IPS-18c (cell line): ENCODE results near the gene FASTKD3.
A peak's percentile ranks its signal among the peaks of the same experiment; 100 is the strongest.

ENCODE experiments used
- H3K4me3 ChIP-seq: 2 replicates; pipeline ENCODE4 v1.7.0; 2013; ENCODE audit warnings: low read depth, mild to moderate bottlenecking, low read length, moderate library complexity; ENCODE audit not compliant: insufficient read depth
- H3K9me3 ChIP-seq: one replicate; pipeline ENCODE4 v1.6.1; 2013; ENCODE audit warnings: mild to moderate bottlenecking, low read length, moderate library complexity; ENCODE audit not compliant: control insufficient read depth, insufficient read depth

The FASTKD3 gene

DNA sequence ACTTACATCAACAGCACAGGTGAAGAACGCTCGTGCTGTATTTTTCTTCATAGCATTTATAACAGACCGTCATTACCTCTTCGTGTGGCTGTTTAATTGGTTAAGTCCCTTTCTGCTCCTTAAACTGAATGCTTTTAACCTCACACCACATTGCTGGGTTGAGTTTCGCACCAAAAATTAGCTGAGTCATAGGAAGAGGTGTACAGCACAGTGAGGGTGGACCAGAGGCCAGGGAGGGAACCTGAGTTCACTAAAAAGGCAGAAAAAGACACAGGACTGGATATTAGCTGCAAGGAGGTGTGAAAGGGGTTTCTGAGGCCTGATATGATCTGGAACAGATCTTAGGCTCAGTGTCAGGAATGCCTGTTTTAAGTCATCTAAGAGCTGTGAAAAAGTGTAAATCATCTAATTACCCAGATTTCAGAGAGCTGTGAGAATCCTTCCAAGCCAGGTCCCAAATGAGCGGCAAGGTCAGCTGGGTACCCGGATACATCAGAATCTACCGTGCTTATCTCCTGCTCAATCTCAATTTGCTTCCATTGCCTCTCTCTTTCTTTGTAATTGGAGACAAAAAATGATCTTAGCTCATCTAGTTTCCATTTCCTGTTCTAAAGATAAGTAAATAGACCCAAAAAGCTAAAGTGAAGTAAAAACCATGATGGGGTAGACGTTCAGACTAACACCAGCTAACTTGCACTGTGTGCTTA lies 10.8 kb downstream of the FASTKD3 start:
- H3K4me3 ChIP-seq: no peak overlapping the region
- H3K9me3 ChIP-seq: no peaks in the 10 kb centered on the region

DNA sequence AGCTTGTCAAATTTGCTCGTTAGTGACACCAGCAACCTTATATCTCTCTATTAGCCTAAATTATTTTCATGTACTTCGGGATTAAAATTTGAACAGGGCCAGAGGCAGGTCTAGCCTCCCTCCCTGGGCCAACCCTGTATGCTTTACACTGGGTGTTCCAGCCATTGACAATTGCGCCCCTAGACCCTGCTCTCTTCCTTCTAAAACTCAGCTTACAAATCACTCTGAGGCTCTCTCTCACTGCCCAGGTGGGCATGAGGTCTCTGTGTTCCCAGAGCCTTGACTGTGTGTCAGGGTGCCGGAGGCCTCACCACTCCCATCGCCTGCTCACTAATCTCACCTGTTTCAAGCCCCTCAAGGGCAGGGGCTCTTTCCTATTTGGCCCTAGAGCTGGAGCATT lies 11.5 kb downstream of the FASTKD3 start:
- Histone ChIP-seq H3K9me3 (no peaks in the 10 kb centered on the region), H3K4me3 (no peak overlapping the region)

DNA sequence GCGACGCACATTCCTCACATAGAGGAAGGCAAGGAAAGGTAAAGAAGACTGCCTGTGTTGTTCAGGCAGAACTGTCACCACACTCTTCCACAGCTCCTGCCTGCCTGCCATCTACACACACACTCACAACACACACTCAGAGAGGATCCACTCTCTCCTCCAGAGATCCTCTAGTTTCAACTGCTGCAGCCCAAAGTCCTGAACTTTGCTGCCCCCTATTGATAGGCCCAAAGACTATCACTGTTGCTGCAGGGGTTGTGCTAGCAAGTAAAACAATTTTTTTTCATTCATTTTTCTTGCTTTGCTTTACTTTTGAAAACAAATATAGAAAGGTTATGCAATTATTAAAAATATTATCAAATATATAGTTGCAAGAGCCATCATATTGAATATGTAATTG lies 12.0 kb downstream of the FASTKD3 start:
- Histone ChIP-seq H3K9me3 (no peaks in the 10 kb centered on the region), H3K4me3 (no peak overlapping the region)

DNA sequence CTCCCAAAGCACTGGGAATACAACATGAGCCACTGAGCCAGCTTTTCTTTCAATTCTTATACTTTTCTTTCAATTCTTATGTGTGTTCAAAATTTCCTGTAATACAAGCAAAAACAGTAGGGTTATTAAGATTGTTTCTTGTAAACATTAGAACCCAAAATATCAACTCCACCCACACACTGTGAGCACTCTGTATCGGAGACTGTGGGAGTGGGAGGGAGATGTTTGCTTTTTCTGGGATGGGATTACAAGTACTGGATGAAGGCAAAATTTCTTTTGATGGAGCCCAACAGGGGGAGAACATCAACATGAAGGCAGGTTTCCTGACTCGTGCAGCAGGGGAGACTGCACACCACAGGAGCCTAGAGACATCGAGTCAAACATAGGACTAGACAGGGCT lies 13.2 kb downstream of the FASTKD3 start:
- no peaks in the 10 kb centered on the region for H3K9me3 ChIP-seq

DNA sequence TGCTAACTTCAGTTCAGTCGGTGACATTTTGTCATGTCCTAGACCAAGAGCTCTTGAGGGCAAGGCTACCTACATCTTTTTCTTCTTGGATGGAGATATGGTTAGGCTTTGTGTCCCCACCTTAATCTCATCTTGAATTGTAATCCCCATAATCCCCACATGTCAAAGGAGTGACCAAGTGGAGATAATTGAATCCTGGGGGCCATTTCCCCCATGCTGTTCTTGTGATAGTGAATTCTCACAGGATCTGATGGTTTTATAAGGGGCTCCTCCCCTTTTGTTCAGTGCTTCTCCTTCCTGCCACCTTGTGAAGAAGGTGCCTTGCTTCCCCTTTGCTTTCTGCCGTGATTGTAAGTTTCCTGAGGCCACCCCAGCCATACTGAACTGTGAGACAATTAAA lies 15.8 kb downstream of the FASTKD3 start:
- H3K9me3 ChIP-seq: no peaks in the 10 kb centered on the region
- H3K4me3 ChIP-seq: no peak overlapping the region

More for the DNA sequence above, 13.2 kb downstream of the FASTKD3 start:
- H3K4me3 ChIP-seq: no peak overlapping the region

DNA sequence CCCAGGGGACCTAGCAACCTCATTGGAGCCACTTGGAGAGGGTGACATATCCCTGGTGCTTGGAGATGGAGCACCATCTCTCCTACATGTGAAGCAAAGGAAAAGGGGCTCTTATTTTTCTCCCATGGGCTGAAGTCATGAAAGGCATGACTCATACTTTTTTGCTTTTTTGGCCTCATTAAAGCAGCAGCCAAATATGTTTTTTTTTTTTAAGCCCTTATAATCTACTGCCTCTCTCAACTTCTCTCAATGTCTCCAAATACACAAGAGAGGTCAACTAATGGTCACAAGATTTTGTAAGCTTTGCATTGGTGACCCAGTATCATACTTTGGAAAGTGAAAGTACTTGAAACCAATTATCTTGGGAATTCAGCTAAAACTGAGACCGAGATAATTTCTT lies 16.3 kb downstream of the FASTKD3 start:
- H3K9me3 ChIP-seq: no peaks in the 10 kb centered on the region
- no peak overlapping the region for H3K4me3 ChIP-seq

DNA sequence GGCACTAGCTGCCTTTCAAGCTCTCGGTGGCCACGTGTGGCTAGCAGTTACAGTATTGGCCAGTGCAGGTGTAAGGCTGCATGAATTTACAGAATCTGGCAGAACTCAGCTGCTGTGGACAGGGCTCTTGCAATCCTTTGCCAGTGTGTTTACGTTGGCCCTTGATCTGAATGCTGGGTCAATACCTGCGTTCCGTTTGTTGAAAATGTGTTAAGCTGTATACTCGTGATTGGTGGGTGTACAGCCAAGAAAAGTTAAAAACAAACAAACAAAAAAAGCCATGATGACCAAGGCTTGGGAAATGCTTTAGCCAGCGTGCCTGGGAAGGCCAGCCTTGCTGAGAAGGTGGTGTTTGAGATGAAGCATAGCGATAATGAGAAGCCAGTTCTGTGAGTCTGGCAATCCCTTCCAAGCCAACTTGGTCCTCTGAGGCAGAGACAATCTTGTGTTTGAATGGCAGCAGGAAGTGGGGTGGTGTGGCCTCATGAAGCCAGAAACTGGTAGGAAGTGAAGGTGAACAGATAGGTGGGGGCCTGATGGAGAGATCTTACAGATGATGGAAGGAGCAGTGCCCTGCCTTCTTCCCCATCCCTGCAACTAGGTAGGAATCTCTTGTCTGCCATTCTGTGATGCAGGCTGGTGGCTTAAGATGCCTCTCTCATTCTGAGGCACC lies 17.1 kb downstream of the FASTKD3 start:
- peak overlapping the region; percentile 68; the same call in 1 of the 2 replicates for H3K4me3 ChIP-seq

DNA sequence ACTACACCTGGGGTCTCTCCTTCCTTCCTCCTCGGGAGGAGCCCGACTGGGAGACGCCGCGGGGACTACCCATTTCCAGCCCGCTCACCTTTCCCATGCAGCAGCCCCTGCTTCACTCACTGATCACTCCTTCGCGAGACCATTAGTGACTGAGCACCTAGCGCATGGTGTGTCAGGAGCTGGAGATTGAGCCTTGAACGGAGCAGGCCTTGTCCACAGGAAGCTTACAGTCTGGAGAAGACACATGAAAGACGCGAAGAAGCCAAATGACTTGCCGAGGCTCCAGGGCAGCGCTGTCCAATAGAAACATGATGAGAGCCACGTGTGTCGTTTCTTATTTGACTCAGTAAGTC lies 17.6 kb downstream of the FASTKD3 start:
- Histone ChIP-seq H3K4me3 (peak overlapping the region; percentile 68; the same call in 1 of the 2 replicates), H3K9me3 (no peaks in the 10 kb centered on the region)

More for the DNA sequence above, 17.1 kb downstream of the FASTKD3 start:
- no peaks in the 10 kb centered on the region for H3K9me3 ChIP-seq

DNA sequence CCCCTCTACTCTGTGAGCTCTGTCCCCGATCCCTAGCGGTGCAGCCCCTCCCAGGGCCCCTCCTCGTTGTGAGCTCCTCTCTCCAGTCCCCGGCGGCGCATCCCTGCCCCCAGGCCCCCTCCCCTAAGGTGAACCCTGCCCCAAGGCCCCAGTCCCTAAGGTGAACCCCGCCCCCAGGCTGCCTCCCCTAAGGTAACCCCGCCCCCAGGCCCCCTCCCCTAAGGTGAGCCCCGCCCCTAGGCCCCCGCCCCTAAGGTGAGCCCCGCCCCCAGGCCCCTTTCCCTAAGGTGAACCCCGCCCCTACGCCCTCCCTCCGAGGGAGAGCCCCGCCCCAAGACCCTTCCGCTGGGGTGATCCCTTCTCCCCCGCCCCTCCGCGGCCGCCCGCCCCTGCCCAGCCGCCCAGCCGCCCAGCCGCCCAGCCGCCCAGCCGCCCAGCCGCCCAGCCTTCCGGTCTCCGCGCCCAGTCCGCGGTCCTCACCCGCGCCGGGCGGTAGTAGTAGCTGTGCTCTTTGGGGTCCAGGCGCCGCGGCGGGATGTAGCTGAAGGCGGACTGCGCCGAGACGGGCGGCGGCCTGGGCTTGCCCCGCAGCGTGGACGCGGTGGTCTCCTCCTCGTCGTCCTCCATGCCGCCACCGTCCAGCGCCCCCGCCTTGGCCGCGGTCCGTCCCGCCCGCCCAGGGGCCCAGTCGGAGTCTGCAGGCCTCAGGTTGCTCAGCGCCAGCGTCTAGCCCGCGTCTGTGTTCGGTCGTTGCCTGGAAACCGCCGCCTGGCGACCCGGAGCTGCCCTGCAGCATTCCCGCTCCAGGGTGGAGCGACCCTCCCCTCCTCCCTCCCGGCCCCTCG lies 18.2 kb downstream of the FASTKD3 start, which contains the start of gene CFAP90:
Gene CFAP90 (minus strand): TSS at position 739 of the 845 bp plus-strand sequence. CDS start 112 bp downstream, at position 627.
- Histone ChIP-seq H3K9me3 (no peaks in the 10 kb centered on the region), H3K4me3 (peak within 1 kb of the TSS; percentile 80)

DNA sequence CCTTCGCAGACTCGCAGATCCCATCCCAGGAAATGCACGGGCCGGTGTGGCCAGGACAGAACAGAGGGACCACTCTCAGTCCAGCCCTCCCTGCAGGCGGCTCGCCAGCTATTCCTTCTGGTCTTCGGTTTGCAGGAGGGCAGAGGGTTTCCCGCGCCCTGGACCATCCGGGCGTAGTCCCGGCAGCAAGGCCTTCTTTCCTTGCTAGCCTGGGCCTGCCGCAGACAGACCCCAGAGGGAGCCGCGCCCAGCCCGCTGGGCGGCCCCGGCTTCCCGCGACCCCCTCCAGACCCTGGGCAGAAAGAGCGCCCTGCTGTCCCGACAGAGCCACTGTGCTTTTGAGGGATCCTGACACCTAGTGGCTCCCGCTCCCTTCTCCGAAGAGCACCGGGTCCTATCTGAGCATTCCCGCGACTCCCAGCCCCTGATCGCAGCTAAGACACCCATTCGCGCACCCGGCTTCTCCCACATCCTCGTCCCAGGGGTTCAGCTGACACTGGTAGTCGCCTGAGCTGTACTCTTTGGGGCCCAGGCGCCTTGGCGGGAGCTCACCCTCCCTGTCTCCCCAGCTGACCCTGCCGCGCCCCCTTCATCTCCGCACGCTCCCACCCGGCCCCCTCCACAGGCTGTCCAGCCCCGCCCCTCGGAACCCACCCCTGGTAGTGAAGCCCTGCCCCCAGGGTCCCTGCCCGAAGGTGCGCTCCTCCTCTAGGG lies 19.0 kb downstream of the FASTKD3 start:
- peak overlapping the region; percentile 80 for H3K4me3 ChIP-seq
- no peaks in the 10 kb centered on the region for H3K9me3 ChIP-seq

DNA sequence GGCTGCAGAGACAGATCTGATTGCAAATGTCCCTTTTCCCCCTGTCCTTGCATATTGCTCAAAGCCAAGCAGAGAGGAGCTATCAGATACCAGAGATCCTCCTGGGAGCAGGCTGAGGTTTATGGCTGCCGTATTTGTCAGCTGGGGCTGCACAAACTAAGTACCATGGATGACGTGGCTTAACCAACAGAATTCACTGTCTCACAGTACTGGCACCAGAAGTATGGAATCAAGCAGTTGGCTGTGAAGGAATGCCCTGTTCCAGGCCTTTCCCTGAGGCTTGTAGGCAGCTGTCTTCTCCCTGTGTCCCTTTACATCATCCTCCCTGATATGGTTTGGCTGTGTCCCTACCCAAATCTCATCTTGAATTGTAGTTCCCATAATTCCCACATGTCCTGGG lies 20.5 kb downstream of the FASTKD3 start:
- Histone ChIP-seq H3K4me3 (no peak overlapping the region), H3K9me3 (no peaks in the 10 kb centered on the region)

DNA sequence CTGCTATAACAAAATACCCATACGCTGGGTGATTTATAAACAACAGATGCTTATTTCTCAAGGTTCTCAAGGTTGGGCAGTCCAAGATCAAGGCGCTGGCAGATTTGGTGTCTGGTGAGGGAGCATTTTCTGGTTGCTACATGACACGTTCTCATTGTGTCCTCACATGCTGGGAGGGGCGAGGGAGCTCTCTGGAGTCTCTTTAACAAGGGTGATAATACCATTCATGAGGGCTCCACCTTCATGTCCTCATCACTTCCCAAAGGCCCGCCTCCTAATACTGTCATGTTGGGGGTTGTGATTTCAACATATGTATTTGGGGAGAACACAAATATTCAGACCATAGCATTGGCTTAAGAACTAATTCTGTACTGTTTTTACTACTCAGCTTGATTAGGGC lies 22.5 kb downstream of the FASTKD3 start:
- H3K4me3 ChIP-seq: no peak overlapping the region
- no peaks in the 10 kb centered on the region for H3K9me3 ChIP-seq

DNA sequence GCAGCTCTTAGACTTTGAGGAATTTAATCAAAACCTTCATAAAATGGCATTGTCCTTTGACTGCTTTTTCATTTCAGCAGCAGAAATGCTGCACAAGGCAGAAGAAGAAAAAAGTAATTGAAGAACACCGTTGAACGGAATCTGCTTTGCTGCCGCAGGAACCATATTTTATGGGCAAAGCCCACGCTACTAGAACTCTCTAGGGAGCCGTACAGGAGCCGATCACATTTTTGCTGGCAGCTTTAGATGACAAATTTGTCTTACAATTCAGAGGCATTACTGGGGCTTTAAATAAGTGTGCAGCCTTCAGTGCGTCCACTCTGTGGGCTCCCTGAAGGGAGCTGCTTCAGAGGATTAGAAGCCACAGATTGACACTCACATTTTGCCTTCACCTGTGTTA lies 23.3 kb downstream of the FASTKD3 start:
- H3K4me3 ChIP-seq: no peak overlapping the region

DNA sequence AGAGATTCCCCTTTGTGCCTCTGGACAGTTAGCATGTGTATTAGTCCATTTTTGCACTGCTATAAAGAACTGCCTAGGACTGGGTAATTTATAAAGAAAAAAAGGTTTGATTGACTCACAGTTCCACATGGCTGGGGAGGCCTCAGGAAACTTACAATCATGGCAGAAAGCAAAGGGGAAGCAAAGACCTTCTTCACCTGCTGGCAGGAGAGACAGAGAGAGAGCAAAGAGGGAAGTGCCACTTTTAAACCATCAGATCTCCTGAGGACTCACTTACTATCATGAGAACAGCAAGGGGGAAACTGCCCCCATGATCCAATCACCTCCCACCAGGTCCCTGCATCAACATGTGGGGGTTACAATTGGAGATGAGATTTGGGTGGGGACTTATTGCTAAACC lies 23.9 kb downstream of the FASTKD3 start:
- H3K9me3 ChIP-seq: no peaks in the 10 kb centered on the region
- no peak overlapping the region for H3K4me3 ChIP-seq

More for the DNA sequence above, 23.3 kb downstream of the FASTKD3 start:
- no peaks in the 10 kb centered on the region for H3K9me3 ChIP-seq

DNA sequence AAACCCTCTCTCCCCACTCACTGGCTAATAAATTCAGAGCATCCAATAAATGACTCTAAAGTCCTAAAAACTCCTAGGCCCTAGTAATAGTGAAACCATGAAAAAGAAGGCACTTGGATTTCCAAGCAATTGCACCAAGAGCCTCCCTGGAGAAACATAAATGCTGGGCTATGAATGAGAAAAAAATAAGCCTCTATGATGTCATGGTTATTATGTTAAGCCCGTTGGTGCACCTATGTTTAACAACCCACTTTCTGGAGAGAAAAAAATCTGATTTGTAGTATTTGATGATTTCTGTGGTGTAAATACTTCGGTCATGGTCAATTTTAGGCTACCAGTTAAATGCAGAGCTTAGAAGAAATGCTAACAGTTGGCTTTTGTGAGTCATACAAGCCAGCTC lies 26.3 kb downstream of the FASTKD3 start:
- Histone ChIP-seq H3K4me3 (no peak overlapping the region), H3K9me3 (peaks cover 2% of the 10 kb centered on the region)

DNA sequence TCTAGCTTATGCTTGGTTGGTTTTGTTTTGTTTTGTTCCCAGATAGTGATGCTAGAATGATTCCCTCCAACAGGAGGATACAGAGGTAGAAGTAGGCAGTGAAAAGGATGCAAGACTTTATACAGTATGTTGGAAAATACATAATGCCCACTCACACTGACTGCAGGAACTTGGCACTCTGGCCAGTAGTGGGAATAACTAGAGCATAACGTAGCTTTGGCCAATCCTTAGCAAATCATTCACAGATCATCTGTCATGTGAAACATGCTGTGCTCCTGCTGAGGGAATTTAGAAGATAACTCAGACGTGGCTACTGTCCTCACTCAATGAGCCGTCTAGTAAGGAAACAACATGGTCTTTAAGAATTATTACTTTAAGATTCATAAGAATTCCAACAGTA lies 31.4 kb downstream of the FASTKD3 start:
- peaks cover 2% of the 10 kb centered on the region for H3K9me3 ChIP-seq
- no peak overlapping the region for H3K4me3 ChIP-seq

DNA sequence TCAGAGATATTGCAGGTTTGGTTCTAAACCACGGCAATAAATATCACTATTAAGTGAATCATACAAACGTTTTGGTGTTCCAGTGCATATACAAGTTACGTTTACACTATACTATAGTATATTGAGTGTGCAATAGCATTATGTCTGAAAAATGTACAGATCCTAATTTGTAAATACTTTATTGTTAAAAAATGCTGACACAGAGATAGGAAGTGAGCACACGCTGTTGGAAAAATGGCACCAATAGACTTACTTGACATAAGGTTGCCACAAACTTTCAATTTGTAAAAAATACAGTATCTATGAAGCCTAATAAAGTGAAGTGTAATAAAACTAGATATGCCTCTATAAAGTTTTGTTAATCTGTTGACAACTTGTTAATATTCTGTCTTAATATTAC lies 33.8 kb downstream of the FASTKD3 start:
- Histone ChIP-seq H3K4me3 (no peak overlapping the region), H3K9me3 (peaks cover 2% of the 10 kb centered on the region)
